D341Med (cell line): ENCODE results near the gene ACVR1B.

ENCODE experiments used
- DNase-seq: peaks from one replicate; pipeline ENCODE4 v3.0.0; 2012; ENCODE audit warnings: low spot score

Gene ACVR1B

GRCh38 chr12:51942501-51943000 is 8.9 kb upstream of the ACVR1B start:
- DNase-seq, result no peak

- no peak for DNase-seq
Observed at GRCh38 chr12:51943346-51943745, 8.2 kb upstream of the ACVR1B start.

GRCh38 chr12:51944608-51945233 is 6.8 kb upstream of the ACVR1B start:
- no peak for DNase-seq

- DNase-seq, result no peak
Observed at GRCh38 chr12:51947246-51947996, 4.1 kb upstream of the ACVR1B start.

- no peak for DNase-seq
Observed at GRCh38 chr12:51948066-51948465, 3.4 kb upstream of the ACVR1B start.

GRCh38 chr12:51949342-51950030 is 2.0 kb upstream of the ACVR1B start:
- DNase-seq, result peak; percentile 42

GRCh38 chr12:51950682-51951198 is 759 bp upstream of the ACVR1B start:
- no peak for DNase-seq

GRCh38 chr12:51951843-51952722 is 584 bp downstream of the ACVR1B start:
- peak; percentile 76 for DNase-seq

- no peak for DNase-seq
Observed at GRCh38 chr12:51953089-51953488, 1.6 kb downstream of the ACVR1B start.

- DNase-seq, result no peak
Observed at GRCh38 chr12:51953864-51954263, 2.4 kb downstream of the ACVR1B start.

- DNase-seq, result no peak
Observed at GRCh38 chr12:51954561-51955361, 3.3 kb downstream of the ACVR1B start.

GRCh38 chr12:51955702-51956101 is 4.2 kb downstream of the ACVR1B start:
- no peak for DNase-seq

GRCh38 chr12:51958542-51958941 is 7.0 kb downstream of the ACVR1B start:
- DNase-seq, result no peak

GRCh38 chr12:51959211-51959610 is 7.7 kb downstream of the ACVR1B start:
- no peak for DNase-seq

GRCh38 chr12:51959921-51960320 is 8.4 kb downstream of the ACVR1B start:
- no peak for DNase-seq

GRCh38 chr12:51960488-51960887 is 9.0 kb downstream of the ACVR1B start:
- no peak for DNase-seq

GRCh38 chr12:51960890-51961289 is 9.4 kb downstream of the ACVR1B start:
- no peak for DNase-seq

- DNase-seq, result no peak
Observed at GRCh38 chr12:51961834-51962233, 10.3 kb downstream of the ACVR1B start.

- DNase-seq, result no peak
Observed at GRCh38 chr12:51962737-51963136, 11.2 kb downstream of the ACVR1B start.

- no peak for DNase-seq
Observed at GRCh38 chr12:51963477-51963876, 12.0 kb downstream of the ACVR1B start.

- no peak for DNase-seq
Observed at GRCh38 chr12:51969643-51970042, 18.1 kb downstream of the ACVR1B start.
